HCT116 (cell line): ENCODE results near the gene PPM1J.
A peak's percentile ranks its signal among the peaks of the same experiment; 100 is the strongest.

ENCODE experiments used
- EGR1 ChIP-seq: IDR thresholded peaks from 2 replicates; pipeline ENCODE4 v1.6.1; 2012; ENCODE audit warnings: low read depth
- ELF1 ChIP-seq: IDR thresholded peaks from 2 replicates; pipeline ENCODE4 v1.6.1; 2012; ENCODE audit warnings: low read depth, borderline replicate concordance
- EZH2 ChIP-seq: fragments of 200-600 bp; sonication (generic); IDR thresholded peaks from 2 replicates; pipeline ENCODE4 v1.6.1; 2017; ENCODE audit warnings: antibody characterized with exemption, mixed run types
- EZH2phosphoT487 ChIP-seq: fragments of 200-600 bp; IDR thresholded peaks from 2 replicates; pipeline ENCODE4 v1.6.1; 2018; ENCODE audit warnings: antibody characterized with exemption, borderline replicate concordance
- MAX ChIP-seq: IDR thresholded peaks from 2 replicates; pipeline ENCODE4 v1.6.1; 2012
- POLR2A ChIP-seq: IDR thresholded peaks from 2 replicates; pipeline ENCODE4 v1.7.0; 2011; ENCODE audit warnings: borderline replicate concordance; ENCODE audit not compliant: insufficient read depth, insufficient read length; ENCODE audit errors: extremely low read depth
- POLR2AphosphoS5 ChIP-seq: IDR thresholded peaks from 2 replicates; pipeline ENCODE4 v1.6.1; 2011; ENCODE audit warnings: mild to moderate bottlenecking, low read depth, low read length, moderate library complexity
- RAD21 ChIP-seq: IDR thresholded peaks from 2 replicates; pipeline ENCODE4 v1.6.1; 2012; ENCODE audit warnings: low read depth, mild to moderate bottlenecking
- SIN3A ChIP-seq: IDR thresholded peaks from 2 replicates; pipeline ENCODE4 v1.6.1; 2012; ENCODE audit warnings: low read depth
- ZFX ChIP-seq: fragments of 450-650 bp; IDR thresholded peaks from 2 replicates; pipeline ENCODE4 v1.6.1; 2017
- TF ChIP-seq, protein P1 (sequence below), 3 experiments: fragments of 200-600 bp in 1 of 3; sonication (generic) in 1 of 3; IDR thresholded peaks in 2 of 3; conservative IDR thresholded peaks in 1 of 3; 2 replicates each; pipeline ENCODE4 v1.5.1; 2012 to 2017; ENCODE audit warnings: low read depth in 2 of 3, low read length in 2 of 3, antibody characterized with exemption in 1 of 3, borderline replicate concordance in 1 of 3, control low read depth in 1 of 3, mild to moderate bottlenecking in 1 of 3, mixed read lengths in 1 of 3, mixed run types in 1 of 3, moderate library complexity in 1 of 3; ENCODE audit not compliant: insufficient read depth in 1 of 3
- TF ChIP-seq, protein P2 (sequence below): IDR thresholded peaks from 2 replicates; pipeline ENCODE4 v1.6.1; 2012; ENCODE audit warnings: low read depth
- TF ChIP-seq, protein P3 (sequence below): IDR thresholded peaks from 2 replicates; pipeline ENCODE4 v1.6.1; 2011; ENCODE audit warnings: mild to moderate bottlenecking, low read length, moderate library complexity; ENCODE audit not compliant: insufficient replicate concordance; ENCODE audit errors: extremely low read depth

DNA sequence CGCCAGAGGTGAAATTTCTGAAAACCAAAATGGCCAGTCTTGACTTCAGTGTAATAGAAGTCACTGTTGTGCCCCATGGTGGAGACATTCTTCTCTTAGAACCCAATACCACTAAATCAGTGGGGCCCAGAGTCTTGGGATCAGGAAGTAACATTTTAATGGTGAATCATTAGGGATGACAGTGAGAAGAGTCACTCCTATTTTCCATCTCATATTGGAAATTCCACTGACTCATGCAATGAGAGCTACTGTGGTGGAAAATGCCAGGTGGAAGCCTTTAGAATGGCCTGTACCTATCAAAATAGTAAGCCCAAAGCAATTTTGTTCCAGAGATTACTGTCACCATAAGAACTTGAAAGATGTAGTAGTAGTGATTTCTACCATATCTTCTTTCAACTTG is 20.6 kb upstream of the PPM1J start:
- TF ChIP-seq MAX (peak; percentile 51; the same call in 1 of the 2 replicates), POLR2AphosphoS5 (peak; percentile 47; the same call in 1 of the 2 replicates), ZFX (no peak), POLR2A (no peak), EZH2 (no peak), SIN3A (peak; percentile 58; the same call in 1 of the 2 replicates), EZH2phosphoT487 (no peak), ELF1 (no peak; the same call in 1 of the 2 replicates), EGR1 (peak; percentile 59), RAD21 (no peak)
- TF ChIP-seq, protein P1, sequence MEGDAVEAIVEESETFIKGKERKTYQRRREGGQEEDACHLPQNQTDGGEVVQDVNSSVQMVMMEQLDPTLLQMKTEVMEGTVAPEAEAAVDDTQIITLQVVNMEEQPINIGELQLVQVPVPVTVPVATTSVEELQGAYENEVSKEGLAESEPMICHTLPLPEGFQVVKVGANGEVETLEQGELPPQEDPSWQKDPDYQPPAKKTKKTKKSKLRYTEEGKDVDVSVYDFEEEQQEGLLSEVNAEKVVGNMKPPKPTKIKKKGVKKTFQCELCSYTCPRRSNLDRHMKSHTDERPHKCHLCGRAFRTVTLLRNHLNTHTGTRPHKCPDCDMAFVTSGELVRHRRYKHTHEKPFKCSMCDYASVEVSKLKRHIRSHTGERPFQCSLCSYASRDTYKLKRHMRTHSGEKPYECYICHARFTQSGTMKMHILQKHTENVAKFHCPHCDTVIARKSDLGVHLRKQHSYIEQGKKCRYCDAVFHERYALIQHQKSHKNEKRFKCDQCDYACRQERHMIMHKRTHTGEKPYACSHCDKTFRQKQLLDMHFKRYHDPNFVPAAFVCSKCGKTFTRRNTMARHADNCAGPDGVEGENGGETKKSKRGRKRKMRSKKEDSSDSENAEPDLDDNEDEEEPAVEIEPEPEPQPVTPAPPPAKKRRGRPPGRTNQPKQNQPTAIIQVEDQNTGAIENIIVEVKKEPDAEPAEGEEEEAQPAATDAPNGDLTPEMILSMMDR (IDR thresholded peaks at IDR 0.05 in 2 of 3, conservative IDR thresholded peaks at IDR 0.05 in 1 of 3; ENCODE audit: borderline replicate concordance in 1 of 3, insufficient read depth in 1 of 3, low read depth in 2 of 3, low read length in 2 of 3), result no peak
- TF ChIP-seq, protein P2, sequence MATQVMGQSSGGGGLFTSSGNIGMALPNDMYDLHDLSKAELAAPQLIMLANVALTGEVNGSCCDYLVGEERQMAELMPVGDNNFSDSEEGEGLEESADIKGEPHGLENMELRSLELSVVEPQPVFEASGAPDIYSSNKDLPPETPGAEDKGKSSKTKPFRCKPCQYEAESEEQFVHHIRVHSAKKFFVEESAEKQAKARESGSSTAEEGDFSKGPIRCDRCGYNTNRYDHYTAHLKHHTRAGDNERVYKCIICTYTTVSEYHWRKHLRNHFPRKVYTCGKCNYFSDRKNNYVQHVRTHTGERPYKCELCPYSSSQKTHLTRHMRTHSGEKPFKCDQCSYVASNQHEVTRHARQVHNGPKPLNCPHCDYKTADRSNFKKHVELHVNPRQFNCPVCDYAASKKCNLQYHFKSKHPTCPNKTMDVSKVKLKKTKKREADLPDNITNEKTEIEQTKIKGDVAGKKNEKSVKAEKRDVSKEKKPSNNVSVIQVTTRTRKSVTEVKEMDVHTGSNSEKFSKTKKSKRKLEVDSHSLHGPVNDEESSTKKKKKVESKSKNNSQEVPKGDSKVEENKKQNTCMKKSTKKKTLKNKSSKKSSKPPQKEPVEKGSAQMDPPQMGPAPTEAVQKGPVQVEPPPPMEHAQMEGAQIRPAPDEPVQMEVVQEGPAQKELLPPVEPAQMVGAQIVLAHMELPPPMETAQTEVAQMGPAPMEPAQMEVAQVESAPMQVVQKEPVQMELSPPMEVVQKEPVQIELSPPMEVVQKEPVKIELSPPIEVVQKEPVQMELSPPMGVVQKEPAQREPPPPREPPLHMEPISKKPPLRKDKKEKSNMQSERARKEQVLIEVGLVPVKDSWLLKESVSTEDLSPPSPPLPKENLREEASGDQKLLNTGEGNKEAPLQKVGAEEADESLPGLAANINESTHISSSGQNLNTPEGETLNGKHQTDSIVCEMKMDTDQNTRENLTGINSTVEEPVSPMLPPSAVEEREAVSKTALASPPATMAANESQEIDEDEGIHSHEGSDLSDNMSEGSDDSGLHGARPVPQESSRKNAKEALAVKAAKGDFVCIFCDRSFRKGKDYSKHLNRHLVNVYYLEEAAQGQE, result no peak
- TF ChIP-seq, protein P3, sequence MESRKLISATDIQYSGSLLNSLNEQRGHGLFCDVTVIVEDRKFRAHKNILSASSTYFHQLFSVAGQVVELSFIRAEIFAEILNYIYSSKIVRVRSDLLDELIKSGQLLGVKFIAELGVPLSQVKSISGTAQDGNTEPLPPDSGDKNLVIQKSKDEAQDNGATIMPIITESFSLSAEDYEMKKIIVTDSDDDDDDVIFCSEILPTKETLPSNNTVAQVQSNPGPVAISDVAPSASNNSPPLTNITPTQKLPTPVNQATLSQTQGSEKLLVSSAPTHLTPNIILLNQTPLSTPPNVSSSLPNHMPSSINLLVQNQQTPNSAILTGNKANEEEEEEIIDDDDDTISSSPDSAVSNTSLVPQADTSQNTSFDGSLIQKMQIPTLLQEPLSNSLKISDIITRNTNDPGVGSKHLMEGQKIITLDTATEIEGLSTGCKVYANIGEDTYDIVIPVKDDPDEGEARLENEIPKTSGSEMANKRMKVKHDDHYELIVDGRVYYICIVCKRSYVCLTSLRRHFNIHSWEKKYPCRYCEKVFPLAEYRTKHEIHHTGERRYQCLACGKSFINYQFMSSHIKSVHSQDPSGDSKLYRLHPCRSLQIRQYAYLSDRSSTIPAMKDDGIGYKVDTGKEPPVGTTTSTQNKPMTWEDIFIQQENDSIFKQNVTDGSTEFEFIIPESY, result no peak
